NCI-H128 (cell line): Measurements from ENCODE around the gene TMEM165.

Experiments
- DNase-seq: peaks from one replicate; lab custom pipeline; 2025; ENCODE audit not compliant: unreplicated experiment; lab: John Stamatoyannopoulos, UW

The TMEM165 gene

DNA sequence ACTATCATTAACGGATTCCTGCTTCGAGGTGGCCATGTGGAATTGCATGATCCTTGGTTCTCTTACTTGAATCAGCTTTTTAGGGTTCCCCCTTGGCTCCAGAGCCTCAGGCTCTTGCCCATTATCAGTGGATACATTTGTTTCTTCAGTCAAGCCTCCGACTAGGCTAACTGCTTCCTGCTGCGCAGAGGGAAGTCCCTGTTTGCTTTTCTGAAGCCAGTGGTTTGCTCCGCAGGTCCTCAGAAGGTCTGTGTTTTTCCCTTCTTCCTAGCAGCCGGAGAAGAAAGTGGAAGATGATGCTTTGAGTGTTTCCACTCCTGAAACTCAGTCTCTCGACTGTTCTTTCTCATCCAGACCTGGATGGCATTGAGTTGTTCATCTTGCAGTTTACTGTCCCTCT, 29.1 kb upstream of the TMEM165 start:
- DNase-seq, result no peak

GRCh38 chr4:55367084-55367722, 28.6 kb upstream of the TMEM165 start:
- no peak for DNase-seq

- DNase-seq, result no peak
Measured at GRCh38 chr4:55369968-55370367, 25.8 kb upstream of the TMEM165 start.

- DNase-seq, result no peak
Measured at GRCh38 chr4:55372259-55372658, 23.5 kb upstream of the TMEM165 start.

DNA sequence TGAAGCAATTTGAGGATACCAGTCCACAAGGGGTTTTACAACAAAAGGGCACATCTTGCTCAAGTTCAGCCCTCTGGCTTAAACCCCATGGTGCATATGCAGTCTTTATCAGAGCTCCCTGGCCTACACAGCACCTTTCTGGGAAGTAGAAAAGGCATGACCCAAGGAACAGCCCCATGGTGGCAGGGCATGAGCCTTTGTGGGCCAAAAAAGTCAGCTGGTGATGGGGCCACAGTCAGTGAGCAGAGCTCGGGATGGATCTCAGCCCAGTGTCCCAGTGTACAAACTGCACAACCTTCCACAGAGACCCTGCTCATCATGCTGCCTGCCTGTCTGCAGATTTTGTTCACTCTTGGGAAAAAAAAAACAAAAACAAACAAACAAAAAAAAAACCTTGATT, 22.3 kb upstream of the TMEM165 start:
- no peak for DNase-seq

- no peak for DNase-seq
Measured at GRCh38 chr4:55376698-55377097, 19.1 kb upstream of the TMEM165 start.

DNA sequence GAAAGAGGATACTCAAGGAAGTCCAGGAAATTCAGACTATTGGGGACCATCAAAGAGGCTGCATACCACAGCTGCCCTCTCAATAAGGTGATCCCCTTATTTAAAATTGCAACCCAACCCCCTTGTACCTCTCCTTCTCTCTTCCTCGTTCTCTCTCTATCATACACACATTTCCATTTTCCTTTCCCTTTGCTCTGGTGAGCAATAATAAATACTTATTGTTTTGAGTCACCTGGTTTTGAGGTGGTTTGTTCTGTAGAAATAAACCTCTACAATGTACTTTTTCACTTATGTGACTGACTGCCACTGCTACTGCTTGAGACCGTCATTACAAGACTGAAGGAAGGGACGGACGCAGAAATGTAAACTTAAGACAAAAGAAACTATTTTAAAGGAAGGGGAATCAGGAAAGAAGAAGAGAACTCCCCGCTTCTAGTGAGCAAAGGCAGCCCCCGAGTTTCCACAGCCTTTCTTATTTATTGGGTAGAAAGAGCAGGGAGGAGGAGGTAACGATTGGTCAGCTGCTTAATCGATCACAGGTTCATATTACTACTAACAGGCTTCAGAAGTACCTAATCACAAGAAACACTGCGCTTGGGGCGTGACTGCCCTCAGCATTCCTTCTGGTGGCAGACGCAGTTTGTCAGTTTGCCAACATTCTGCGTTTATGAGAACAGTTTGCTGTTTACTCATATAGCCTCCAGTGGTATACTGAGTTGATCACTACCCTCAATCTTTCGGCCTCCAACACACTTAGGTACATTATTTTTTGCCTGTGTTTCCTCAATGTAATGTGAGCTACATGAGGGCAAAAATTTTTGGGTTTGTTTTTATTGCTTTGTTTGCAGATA, 16.9 kb upstream of the TMEM165 start:
- DNase-seq, result no peak

- DNase-seq, result no peak
Measured at GRCh38 chr4:55380576-55380975, 15.2 kb upstream of the TMEM165 start.

- DNase-seq, result no peak
Measured at GRCh38 chr4:55381502-55381901, 14.3 kb upstream of the TMEM165 start.

DNA sequence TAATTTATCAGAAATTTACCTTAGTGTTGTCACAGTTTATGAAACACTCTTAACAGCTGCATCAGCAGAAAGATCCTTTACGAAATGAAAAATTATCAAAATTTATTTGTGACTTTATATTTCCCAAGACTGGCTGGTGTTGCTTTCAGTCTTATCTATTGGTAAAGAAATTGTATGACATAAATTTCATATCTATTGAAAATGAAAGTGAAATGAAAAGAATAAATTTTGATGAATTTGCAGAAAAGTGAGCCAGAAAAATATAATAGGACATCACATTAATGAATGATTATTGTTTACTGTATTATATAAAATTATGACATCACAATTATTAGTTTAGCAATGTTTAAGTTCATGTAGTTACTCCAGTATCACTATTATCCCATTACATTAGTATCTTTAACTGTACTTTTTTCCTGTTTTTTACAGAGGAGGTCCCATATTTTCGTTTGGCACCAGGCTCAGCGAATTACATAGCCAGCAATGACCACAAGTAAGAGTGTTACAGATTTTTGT, 13.2 kb upstream of the TMEM165 start:
- no peak for DNase-seq

DNA sequence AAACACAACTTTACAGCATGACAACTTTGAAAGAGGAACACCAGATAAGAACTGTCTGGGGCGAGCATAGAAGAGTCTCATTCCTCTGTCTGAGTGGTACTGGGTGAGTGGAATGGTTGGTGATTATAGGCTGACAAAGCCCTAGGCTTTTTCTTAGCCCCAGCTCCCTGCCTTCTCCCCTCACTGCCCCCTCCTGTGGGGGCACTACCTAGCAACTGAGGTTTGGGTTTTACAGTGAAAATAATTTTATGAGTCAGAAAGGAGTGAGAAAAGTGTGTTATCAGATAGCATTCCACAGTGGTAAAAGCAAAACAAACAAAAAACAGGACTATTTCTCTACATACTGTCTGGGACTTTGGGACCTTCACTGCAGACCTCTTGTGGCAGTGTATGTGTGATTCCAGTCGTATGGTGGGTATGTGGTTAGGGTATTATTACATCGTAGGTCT, 10.5 kb upstream of the TMEM165 start:
- no peak for DNase-seq

- DNase-seq, result no peak
Measured at GRCh38 chr4:55386073-55386472, 9.7 kb upstream of the TMEM165 start.

DNA sequence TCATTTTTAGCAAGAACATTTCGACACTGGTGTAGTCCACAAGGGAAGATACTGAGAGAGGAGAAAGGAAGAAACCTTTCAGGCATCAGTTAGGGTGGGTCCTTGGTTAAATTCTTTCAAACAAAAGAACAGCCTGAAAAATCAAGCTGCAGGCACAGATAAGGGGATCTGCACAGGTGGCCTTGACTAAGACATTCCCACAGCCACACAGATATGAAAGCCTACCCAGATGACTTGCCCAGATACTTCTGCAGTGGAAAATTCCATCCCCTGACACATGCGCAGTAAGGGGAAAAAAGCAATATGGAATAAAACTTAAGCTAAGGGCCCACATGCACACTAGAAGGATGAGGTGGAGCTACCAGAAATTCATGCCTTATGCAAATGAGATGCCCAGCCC, 8.9 kb upstream of the TMEM165 start:
- DNase-seq, result no peak

DNA sequence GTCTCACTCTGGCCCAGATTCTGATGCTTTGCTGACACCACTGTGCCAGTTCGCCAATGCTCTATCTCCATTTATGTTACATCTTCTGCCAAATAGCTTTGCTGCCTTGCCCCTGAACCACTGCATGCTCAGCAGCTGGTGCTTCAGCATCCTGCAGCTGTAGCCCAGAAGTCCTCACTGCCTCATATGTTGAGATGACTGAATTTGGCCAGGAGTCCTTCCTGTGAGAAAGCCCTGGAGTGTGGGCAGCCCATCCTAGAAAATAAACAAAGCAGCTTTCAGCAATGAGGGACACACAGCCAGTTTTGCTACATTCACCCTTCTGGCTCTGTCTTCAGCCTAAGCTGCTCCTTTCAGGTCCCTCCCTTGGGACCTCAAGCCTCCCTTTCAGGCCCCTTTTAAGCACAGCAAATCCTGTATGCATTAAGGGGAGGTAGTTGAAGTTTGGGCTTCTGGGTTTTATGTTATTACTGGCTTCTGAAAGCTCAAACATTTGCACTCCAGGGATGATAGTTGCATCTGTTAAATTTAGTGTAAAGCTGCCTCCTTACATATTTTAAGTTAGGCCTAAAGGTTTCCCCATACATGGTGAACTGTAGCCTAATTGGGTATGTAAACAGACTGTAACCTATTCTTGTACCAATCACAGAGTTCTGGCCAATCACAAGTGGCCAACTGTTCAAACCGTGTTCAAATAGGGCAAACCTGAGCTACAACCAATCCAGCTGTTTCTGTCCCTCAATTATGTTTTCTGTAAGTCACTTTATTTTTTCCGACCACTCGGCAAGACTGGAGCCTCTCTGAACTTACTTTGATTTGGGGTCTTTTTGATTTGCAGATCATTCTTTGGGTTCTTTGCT, 2.1 kb upstream of the TMEM165 start:
- no peak for DNase-seq

GRCh38 chr4:55395218-55395528, 584 bp upstream of the TMEM165 start:
- no peak for DNase-seq

DNA sequence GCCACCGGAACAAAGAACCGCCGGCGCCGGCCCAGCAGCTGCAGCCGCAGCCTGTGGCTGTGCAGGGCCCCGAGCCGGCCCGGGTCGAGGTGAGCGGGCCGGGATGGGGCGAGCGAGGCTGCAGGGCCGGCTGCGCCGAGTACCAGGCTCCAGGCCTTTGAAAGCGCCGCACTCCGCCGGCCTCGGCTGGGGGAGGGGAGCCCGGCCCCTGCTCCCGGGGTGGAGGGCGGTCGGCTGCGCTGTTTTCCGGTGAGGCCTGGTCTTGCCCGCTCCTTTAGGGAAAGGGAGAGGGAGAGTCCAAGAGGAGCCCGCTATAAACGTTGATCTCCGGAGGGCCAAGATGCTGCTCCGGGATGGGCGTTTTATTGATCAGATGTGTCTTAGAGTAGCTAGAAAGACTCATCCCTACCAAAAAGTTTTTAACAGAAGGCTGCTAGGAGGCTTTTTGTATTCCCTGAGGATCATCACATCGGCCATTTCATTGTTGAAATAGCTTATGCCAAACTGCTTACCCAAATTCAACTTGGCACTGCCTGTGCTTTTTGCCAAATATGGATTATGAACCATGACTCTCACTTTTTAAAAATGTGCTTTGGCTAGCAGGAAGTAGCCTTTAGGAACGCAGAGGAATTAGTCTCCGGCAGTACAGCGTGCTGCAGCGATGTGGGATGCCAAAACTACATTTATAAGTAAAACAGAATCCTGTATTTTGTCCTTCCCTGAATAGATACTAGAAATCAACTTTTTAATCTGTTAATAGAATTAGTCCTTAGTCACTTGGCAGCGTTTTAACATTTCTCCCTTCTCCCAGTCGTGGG, 760 bp downstream of the TMEM165 start:
- DNase-seq, result no peak

DNA sequence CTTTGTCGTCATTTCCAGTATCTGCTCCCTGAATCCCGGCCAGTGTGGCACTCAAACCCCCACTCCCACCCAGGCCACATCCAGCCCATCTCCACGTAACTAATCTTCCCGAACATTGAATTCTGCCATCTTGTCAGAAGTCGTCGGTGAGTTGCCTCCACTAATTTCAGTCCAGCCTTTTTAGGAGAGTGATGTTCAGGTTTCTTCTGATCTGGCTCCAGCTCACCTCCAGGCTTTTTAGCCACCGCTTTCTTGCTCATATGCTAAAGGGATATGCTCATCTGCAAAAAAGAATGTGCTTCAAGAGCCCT, 1.3 kb downstream of the TMEM165 start:
- no peak for DNase-seq

DNA sequence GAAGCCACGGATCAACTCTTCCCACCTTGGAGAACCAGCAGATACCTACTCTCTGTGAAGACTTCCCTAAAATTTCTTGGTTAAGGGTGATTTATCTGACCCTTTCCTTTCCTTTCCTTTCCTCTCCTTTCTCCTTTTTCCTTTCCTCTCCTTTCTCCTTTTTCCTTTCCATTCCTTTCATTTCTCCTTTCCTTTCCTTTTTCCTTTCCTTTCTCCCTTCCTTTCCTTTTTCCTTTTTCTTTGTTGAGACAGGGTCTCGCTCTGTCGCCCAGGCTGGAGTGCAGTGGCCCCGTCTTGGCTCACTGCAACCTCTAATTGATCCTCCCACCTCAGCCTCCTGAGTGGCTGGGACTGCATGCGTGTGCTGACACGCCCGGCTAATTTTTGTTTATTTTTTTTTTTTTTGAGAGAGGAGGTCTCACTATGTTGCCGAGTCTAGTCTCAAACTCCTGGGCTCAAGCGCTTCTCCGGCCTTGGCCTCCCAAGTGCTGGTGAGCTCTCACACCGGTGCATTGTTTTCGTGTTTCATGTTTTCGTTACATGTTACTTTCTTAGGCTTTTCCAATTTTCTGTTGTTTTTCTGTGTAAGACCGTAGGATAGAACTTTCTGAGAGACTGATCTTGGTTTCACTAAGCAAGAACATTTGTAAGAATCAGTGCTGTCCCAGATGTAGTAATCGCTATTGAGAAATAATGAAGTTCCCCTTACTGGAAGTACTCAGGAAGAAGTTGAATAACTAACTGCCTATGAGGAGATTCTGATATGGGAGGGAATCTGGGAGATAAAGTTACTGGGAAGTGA, 2.0 kb downstream of the TMEM165 start:
- DNase-seq, result no peak

DNA sequence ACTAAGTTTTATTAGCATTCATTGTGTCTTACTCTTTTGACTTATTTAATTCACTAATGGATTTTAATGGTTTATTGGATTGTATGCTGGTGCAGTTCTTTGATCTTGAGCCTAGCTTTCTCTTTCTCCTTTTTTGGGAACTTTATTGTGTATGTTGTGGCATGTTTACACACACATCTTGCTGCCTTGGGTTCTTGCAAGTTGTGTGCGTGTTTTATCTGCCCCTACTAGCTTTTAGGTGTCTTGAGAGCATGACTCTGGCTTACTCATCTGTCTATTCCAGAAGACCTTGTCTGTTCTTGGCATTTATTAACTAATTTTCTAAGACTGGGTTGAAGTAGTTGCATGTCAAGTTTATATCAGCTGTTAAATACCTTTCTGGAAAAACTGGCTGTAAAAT, 2.7 kb downstream of the TMEM165 start:
- DNase-seq, result no peak

DNA sequence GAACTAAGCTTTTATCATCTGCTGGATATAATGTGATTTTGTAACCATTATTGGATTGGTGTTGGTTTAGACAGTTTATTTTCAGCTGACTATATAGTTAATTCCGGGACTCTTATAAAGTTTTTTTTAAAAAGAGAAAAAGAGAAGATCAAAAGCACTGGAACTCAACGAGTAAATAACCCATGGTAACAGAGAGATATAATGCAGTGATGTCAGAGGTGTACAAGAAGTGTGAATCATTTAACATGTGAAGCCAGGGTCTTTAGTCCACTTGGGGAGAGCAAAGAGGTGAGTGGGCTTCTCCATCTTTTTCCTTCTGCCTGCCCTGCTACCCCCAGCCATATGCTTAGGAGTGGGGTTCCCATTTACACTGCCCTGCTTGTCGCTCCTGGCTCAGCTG, 3.2 kb downstream of the TMEM165 start:
- DNase-seq, result no peak
